CD4-positive, alpha-beta T cell treated with Interleukin-15 for 4 hours (primary cell): Measurements from ENCODE around the gene NPR1.
A peak's percentile ranks its signal among the peaks of the same experiment; 100 is the strongest.

Experiments used
- DNase-seq: peaks from one replicate; pipeline ENCODE4 v3.0.0-alpha.2; 2020; ENCODE audit warnings: low spot score

The NPR1 gene

GRCh38 chr1:153727463-153728304 lies 49.2 kb downstream of the NPR1 start, which contains the start of gene INTS3:
Gene INTS3, plus strand, starts transcription at chr1:153728050. Its CDS starts 585 bp downstream, at chr1:153728635.
- peak; percentile 100 for DNase-seq

- DNase-seq = peak; percentile 9
Measured at GRCh38 chr1:153728305-153729066, 50.0 kb downstream of the NPR1 start.

GRCh38 chr1:153730468-153730988 lies 52.0 kb downstream of the NPR1 start:
- no peak for DNase-seq

- DNase-seq = no peak
Measured at GRCh38 chr1:153733970-153734369, 55.5 kb downstream of the NPR1 start.

GRCh38 chr1:153734396-153735089 lies 56.1 kb downstream of the NPR1 start:
- no peak for DNase-seq

GRCh38 chr1:153735090-153735420 lies 56.6 kb downstream of the NPR1 start:
- DNase-seq = no peak

GRCh38 chr1:153741986-153742385 lies 63.5 kb downstream of the NPR1 start:
- no peak for DNase-seq

- no peak for DNase-seq
Measured at GRCh38 chr1:153742411-153743142, 64.1 kb downstream of the NPR1 start.
